ACC112 (cell line): Measurements from ENCODE around the gene LETMD1.

Experiments
- H2AFZ ChIP-seq: fragments of 200-600 bp; sonication (generic); one replicate; pipeline ENCODE4 v1.6.0; 2017; ENCODE audit warnings: antibody characterized with exemption, low read length; ENCODE audit not compliant: unreplicated experiment
- H3K27ac ChIP-seq: fragments of 200-600 bp; sonication (generic); 2 replicates; pipeline ENCODE4 v1.5.1; 2014; ENCODE audit warnings: low read depth, mild to moderate bottlenecking, antibody characterized with exemption, low read length, moderate library complexity
- H3K27me3 ChIP-seq: fragments of 200-600 bp; sonication (generic); 2 replicates; pipeline ENCODE4 v1.6.1; 2014; ENCODE audit warnings: mild to moderate bottlenecking, antibody characterized with exemption, low read length, moderate library complexity, mixed read lengths; ENCODE audit not compliant: insufficient read depth
- H3K36me3 ChIP-seq: fragments of 200-600 bp; sonication (generic); 2 replicates; pipeline ENCODE4 v1.6.1; 2016; ENCODE audit warnings: mild to moderate bottlenecking, antibody characterized with exemption, low read length, moderate library complexity, mixed read lengths; ENCODE audit not compliant: insufficient read depth
- H3K4me1 ChIP-seq: fragments of 200-600 bp; sonication (generic); one replicate; pipeline ENCODE4 v1.6.1; 2016; ENCODE audit warnings: low read length, mixed read lengths; ENCODE audit not compliant: insufficient read depth, unreplicated experiment, control insufficient read depth
- H3K4me3 ChIP-seq: fragments of 200-600 bp; sonication (generic); 2 replicates; pipeline ENCODE4 v1.5.1; 2014; ENCODE audit warnings: mild to moderate bottlenecking, low read depth, low read length
- H3K79me2 ChIP-seq: fragments of 200-600 bp; sonication (generic); one replicate; pipeline ENCODE4 v1.6.0; 2016; ENCODE audit warnings: low read length; ENCODE audit not compliant: control insufficient read depth, unreplicated experiment, insufficient read depth

Gene LETMD1

GRCh38 chr12:51055060-51055459 is 6.9 kb downstream of the LETMD1 start:
- no peak overlapping the region for H2AFZ ChIP-seq
- H3K4me1 ChIP-seq: peaks cover 6% of the 10 kb centered on the region
- no peak overlapping the region for H3K27ac ChIP-seq
- H3K79me2 ChIP-seq: no peaks in the 10 kb centered on the region
- H3K27me3 ChIP-seq: no peaks in the 10 kb centered on the region
- H3K36me3 ChIP-seq: peaks cover 20% of the 10 kb centered on the region; the same call in 1 of the 2 replicates
- H3K4me3 ChIP-seq: no peak overlapping the region

- peaks cover 24% of the 10 kb centered on the region; the same call in 1 of the 2 replicates for H3K36me3 ChIP-seq
- H3K4me1 ChIP-seq: peaks cover 6% of the 10 kb centered on the region
- H3K27ac ChIP-seq: no peak overlapping the region
- no peak overlapping the region for H2AFZ ChIP-seq
- H3K4me3 ChIP-seq: no peak overlapping the region
- no peaks in the 10 kb centered on the region for H3K27me3 ChIP-seq
- no peaks in the 10 kb centered on the region for H3K79me2 ChIP-seq
These were observed 8.1 kb downstream of the LETMD1 start for GRCh38 chr12:51056242-51056641.

GRCh38 chr12:51059086-51059485 is 11.0 kb downstream of the LETMD1 start:
- H3K27ac ChIP-seq: no peak overlapping the region
- peaks cover 6% of the 10 kb centered on the region for H3K4me1 ChIP-seq
- H3K27me3 ChIP-seq: no peaks in the 10 kb centered on the region
- no peak overlapping the region for H3K4me3 ChIP-seq
- no peak overlapping the region for H2AFZ ChIP-seq
- H3K36me3 ChIP-seq: peaks cover 25% of the 10 kb centered on the region
- no peaks in the 10 kb centered on the region for H3K79me2 ChIP-seq

- no peak overlapping the region for H3K4me3 ChIP-seq
- H3K79me2 ChIP-seq: no peaks in the 10 kb centered on the region
- H3K27me3 ChIP-seq: no peaks in the 10 kb centered on the region
- H3K27ac ChIP-seq: no peak overlapping the region
- H3K36me3 ChIP-seq: peaks cover 22% of the 10 kb centered on the region
- no peak overlapping the region for H2AFZ ChIP-seq
- H3K4me1 ChIP-seq: no peaks in the 10 kb centered on the region
These were observed 14.7 kb downstream of the LETMD1 start for GRCh38 chr12:51062631-51063397.

- H2AFZ ChIP-seq: no peak overlapping the region
- peaks cover 14% of the 10 kb centered on the region for H3K36me3 ChIP-seq
- no peak overlapping the region for H3K27ac ChIP-seq
- H3K79me2 ChIP-seq: no peaks in the 10 kb centered on the region
- no peaks in the 10 kb centered on the region for H3K27me3 ChIP-seq
- H3K4me1 ChIP-seq: no peaks in the 10 kb centered on the region
- H3K4me3 ChIP-seq: no peak overlapping the region
These were observed 17.4 kb downstream of the LETMD1 start for GRCh38 chr12:51065530-51065929.

- Histone ChIP-seq H3K36me3 (peaks cover 20% of the 10 kb centered on the region), H3K27me3 (no peaks in the 10 kb centered on the region), H2AFZ (no peak overlapping the region), H3K79me2 (no peaks in the 10 kb centered on the region), H3K4me1 (no peaks in the 10 kb centered on the region), H3K27ac (no peak overlapping the region), H3K4me3 (no peak overlapping the region)
These were observed 19.1 kb downstream of the LETMD1 start for GRCh38 chr12:51067229-51067628.

GRCh38 chr12:51067771-51068170 is 19.6 kb downstream of the LETMD1 start:
- Histone ChIP-seq H3K4me3 (no peak overlapping the region), H3K27me3 (no peaks in the 10 kb centered on the region), H3K79me2 (no peaks in the 10 kb centered on the region), H3K36me3 (peaks cover 15% of the 10 kb centered on the region), H3K27ac (no peak overlapping the region), H2AFZ (no peak overlapping the region), H3K4me1 (no peaks in the 10 kb centered on the region)

- Histone ChIP-seq H3K4me1 (no peaks in the 10 kb centered on the region), H3K4me3 (no peak overlapping the region), H2AFZ (no peak overlapping the region), H3K27ac (no peak overlapping the region), H3K27me3 (no peaks in the 10 kb centered on the region), H3K36me3 (peaks cover 13% of the 10 kb centered on the region; the same call in 1 of the 2 replicates), H3K79me2 (peaks cover 3% of the 10 kb centered on the region)
These were observed 21.9 kb downstream of the LETMD1 start for GRCh38 chr12:51070004-51070403.

GRCh38 chr12:51071663-51072062 is 23.5 kb downstream of the LETMD1 start:
- H3K4me3 ChIP-seq: no peak overlapping the region
- H3K4me1 ChIP-seq: no peaks in the 10 kb centered on the region
- no peak overlapping the region for H3K27ac ChIP-seq
- peaks cover 17% of the 10 kb centered on the region for H3K79me2 ChIP-seq
- no peaks in the 10 kb centered on the region for H3K27me3 ChIP-seq
- peaks cover 13% of the 10 kb centered on the region; the same call in 1 of the 2 replicates for H3K36me3 ChIP-seq
- no peak overlapping the region for H2AFZ ChIP-seq

GRCh38 chr12:51075390-51075789 is 27.3 kb downstream of the LETMD1 start:
- Histone ChIP-seq H3K4me1 (no peaks in the 10 kb centered on the region), H3K4me3 (no peak overlapping the region), H3K36me3 (peaks cover 9% of the 10 kb centered on the region; the same call in 1 of the 2 replicates), H3K27ac (no peak overlapping the region), H2AFZ (no peak overlapping the region), H3K27me3 (no peaks in the 10 kb centered on the region), H3K79me2 (peaks cover 39% of the 10 kb centered on the region)

GRCh38 chr12:51076236-51076930 is 28.3 kb downstream of the LETMD1 start:
- H3K4me3 ChIP-seq: no peak overlapping the region
- H3K79me2 ChIP-seq: peaks cover 47% of the 10 kb centered on the region
- H2AFZ ChIP-seq: no peak overlapping the region
- H3K4me1 ChIP-seq: peaks cover 2% of the 10 kb centered on the region
- H3K36me3 ChIP-seq: peaks cover 9% of the 10 kb centered on the region; the same call in 1 of the 2 replicates
- H3K27me3 ChIP-seq: no peaks in the 10 kb centered on the region
- H3K27ac ChIP-seq: no peak overlapping the region
